ENCODE results near the gene FDX2.

- no peak for TF ChIP-seq CTCF (IDR thresholded peaks at IDR 0.05)
- no peak for TF ChIP-seq POLR2AphosphoS5 (IDR thresholded peaks at IDR 0.05; ENCODE audit: low read depth, low read length)
These were observed 22.0 kb downstream of the FDX2 start for GRCh38 chr19:10293637-10294367.

All from Panc1 (cell line).